A549 (cell line): ENCODE data around the gene DDX52.

Experiments used
- ESRRA ChIP-seq: fragments of 150-350 bp; IDR thresholded peaks from 2 replicates; pipeline ENCODE4 v1.6.1; 2014; ENCODE audit warnings: mild to moderate bottlenecking, low read length, borderline replicate concordance
- POLR2A ChIP-seq: IDR thresholded peaks from 2 replicates; pipeline ENCODE4 v1.6.1; 2012; ENCODE audit warnings: mild to moderate bottlenecking, low read length
- RCOR1 ChIP-seq: fragments of 150-350 bp; IDR thresholded peaks from 2 replicates; pipeline ENCODE4 v1.6.1; 2014; ENCODE audit warnings: antibody characterized with exemption, low read length, low read depth
- TF ChIP-seq, protein P1 (sequence below): fragments of >200 bp; sonication (Bioruptor Twin); formaldehyde crosslinking; IDR thresholded peaks from 3 replicates; pipeline ENCODE4 v1.5.1; 2016

DNA sequence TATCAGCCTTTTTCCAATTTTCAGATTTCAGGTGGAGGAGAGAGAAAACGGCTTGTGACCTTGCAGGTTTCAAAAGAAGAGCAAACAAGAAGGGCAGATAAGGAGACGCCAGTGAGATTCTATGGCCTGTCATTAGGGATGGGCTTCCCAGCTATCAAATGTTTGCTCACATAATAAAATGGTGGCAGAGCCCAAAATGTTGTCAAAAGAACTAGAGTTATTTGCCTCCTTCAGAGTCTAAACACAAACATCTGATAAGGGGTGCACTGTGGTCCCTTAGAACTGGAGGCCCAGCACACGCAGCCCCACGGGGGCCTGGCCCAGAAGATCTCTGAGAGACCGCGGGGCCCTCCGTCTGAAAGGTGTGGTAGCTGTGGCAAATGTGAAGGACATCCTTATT is 46.1 kb upstream of the DDX52 start:
- TF ChIP-seq RCOR1 (no peak), ESRRA (no peak), POLR2A (no peak)
- TF ChIP-seq, protein P1, sequence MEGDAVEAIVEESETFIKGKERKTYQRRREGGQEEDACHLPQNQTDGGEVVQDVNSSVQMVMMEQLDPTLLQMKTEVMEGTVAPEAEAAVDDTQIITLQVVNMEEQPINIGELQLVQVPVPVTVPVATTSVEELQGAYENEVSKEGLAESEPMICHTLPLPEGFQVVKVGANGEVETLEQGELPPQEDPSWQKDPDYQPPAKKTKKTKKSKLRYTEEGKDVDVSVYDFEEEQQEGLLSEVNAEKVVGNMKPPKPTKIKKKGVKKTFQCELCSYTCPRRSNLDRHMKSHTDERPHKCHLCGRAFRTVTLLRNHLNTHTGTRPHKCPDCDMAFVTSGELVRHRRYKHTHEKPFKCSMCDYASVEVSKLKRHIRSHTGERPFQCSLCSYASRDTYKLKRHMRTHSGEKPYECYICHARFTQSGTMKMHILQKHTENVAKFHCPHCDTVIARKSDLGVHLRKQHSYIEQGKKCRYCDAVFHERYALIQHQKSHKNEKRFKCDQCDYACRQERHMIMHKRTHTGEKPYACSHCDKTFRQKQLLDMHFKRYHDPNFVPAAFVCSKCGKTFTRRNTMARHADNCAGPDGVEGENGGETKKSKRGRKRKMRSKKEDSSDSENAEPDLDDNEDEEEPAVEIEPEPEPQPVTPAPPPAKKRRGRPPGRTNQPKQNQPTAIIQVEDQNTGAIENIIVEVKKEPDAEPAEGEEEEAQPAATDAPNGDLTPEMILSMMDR: no peak
